HUES6 (cell line): ENCODE measurements around the gene RNF208.
A peak's percentile ranks its signal among the peaks of the same experiment; 100 is the strongest.
"Not testable (repeated sequence)": the region's sequence is repeated elsewhere in the genome, so short reads cannot be mapped to it uniquely, and the experiment has no call there.

Experiments
- H3K27ac ChIP-seq: 2 replicates; pipeline ENCODE4 v1.7.0; 2013; ENCODE audit warnings: low read depth, mild to moderate bottlenecking, low read length, inconsistent platforms
- H3K27me3 ChIP-seq: 2 replicates; pipeline ENCODE4 v1.6.1; 2013; ENCODE audit warnings: low read length; ENCODE audit not compliant: control insufficient read depth, insufficient read depth
- H3K36me3 ChIP-seq: 2 replicates; pipeline ENCODE4 v1.6.1; 2013; ENCODE audit warnings: low read length; ENCODE audit not compliant: control insufficient read depth, insufficient read depth
- H3K4me1 ChIP-seq: 2 replicates; pipeline ENCODE4 v1.6.1; 2013; ENCODE audit warnings: low read length; ENCODE audit not compliant: control insufficient read depth, insufficient read depth
- H3K4me3 ChIP-seq: 2 replicates; pipeline ENCODE4 v1.5.1; 2013; ENCODE audit warnings: low read depth, low read length
- H3K9ac ChIP-seq: one replicate; pipeline ENCODE4 v1.6.1; 2013; ENCODE audit warnings: mild to moderate bottlenecking, low read length
- H3K9me3 ChIP-seq: 2 replicates; pipeline ENCODE4 v1.6.1; 2013; ENCODE audit warnings: low read depth, low read length; ENCODE audit not compliant: control insufficient read depth, insufficient read depth

Gene RNF208

DNA sequence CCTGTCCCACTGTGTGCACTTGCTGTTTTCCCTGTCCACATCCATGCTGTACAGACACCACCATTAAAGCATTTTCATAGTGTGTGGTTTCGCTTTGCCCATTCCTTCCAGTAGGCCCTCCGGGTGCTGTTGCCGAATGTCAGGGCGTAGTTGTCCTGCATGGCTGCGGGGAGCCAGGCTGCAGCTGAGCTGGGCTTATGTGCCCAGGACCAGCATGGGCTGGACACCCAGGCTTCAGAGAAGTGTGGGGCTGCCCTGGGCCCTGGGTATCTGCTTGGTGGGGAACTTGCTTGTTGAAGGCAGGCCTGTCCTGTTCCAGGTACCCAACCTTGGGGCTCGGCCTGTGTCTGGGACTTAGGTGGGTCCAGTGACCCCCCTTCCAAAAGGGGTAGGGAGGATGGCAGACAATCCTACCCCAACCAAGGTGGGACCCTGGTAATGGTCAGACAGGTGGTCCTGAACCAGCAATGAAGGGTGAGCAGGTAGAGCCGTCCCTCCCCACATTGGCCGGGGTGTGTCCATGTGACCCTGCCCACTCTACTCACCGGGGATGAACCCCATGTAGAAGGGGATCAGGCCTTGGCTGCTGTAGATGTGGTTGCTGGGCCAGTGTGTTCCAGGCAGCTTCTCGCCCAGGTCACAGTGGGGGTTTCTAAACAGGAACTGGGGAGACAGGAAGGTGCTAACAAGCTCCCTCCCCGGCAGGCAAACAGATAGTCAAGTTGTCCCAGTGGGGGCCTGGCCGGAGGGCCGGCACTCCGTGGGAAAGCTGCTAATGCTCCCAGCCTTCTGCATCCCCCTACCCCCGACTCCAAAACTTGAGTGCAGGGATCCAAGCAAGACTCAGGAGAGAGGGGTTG, 21.8 kb upstream of the RNF208 start:
- Histone ChIP-seq H3K36me3 (peaks cover 21% of the 10 kb centered on the region), H3K9ac (peak overlapping the region; percentile 34), H3K4me1 (peaks cover 33% of the 10 kb centered on the region), H3K9me3 (no peaks in the 10 kb centered on the region), H3K27me3 (no peaks in the 10 kb centered on the region), H3K4me3 (peak overlapping the region; percentile 6; the same call in 1 of the 2 replicates), H3K27ac (no peak overlapping the region)

DNA sequence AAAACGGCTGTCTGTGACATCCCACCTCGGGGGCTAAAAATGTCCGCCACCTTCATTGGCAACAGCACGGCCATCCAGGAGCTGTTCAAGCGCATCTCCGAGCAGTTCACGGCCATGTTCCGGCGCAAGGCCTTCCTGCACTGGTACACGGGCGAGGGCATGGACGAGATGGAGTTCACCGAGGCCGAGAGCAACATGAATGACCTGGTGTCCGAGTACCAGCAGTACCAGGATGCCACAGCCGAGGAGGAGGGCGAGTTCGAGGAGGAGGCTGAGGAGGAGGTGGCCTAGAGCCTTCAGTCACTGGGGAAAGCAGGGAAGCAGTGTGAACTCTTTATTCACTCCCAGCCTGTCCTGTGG, 21.2 kb upstream of the RNF208 start:
- 0 out of 2 replicates have a peak overlapping the region, but pooled peaks have one; percentile 6 for H3K4me3 ChIP-seq
- H3K4me1 ChIP-seq = peaks cover 36% of the 10 kb centered on the region
- not testable (repeated sequence) for H3K27ac ChIP-seq, H3K27me3 ChIP-seq, H3K9me3 ChIP-seq
- H3K9ac ChIP-seq = peak overlapping the region; percentile 34
- H3K36me3 ChIP-seq = peaks cover 21% of the 10 kb centered on the region

DNA sequence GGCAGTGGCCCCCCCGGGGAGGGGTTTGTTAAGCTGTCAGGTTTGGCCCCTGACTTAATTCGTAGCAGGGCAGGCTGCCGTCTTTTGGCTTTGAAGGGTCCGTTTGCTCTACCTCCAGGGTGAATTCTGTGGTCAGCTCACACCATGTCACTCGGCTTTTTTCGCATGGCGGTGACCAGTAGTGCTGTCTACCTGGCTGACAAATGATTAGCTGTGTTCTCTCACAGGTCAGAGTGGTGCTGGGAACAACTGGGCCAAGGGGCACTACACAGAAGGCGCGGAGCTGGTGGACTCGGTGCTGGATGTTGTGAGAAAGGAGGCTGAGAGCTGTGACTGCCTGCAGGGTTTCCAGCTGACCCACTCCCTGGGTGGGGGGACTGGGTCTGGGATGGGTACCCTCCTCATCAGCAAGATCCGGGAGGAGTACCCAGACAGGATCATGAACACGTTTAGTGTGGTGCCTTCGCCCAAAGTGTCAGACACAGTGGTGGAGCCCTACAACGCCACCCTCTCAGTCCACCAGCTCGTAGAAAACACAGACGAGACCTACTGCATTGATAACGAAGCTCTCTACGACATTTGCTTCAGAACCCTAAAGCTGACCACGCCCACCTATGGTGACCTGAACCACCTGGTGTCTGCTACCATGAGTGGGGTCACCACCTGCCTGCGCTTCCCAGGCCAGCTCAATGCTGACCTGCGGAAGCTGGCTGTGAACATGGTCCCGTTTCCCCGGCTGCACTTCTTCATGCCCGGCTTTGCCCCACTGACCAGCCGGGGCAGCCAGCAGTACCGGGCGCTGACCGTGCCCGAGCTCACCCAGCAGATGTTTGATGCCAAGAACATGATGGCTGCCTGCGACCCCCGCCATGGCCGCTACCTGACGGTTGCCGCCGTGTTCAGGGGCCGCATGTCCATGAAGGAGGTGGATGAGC, 20.5 kb upstream of the RNF208 start:
- Histone ChIP-seq H3K9ac (peak overlapping the region; percentile 74), H3K27ac (no peak overlapping the region), H3K4me3 (peak overlapping the region; percentile 72), H3K36me3 (peaks cover 21% of the 10 kb centered on the region), H3K27me3 (no peaks in the 10 kb centered on the region), H3K9me3 (no peaks in the 10 kb centered on the region), H3K4me1 (peaks cover 40% of the 10 kb centered on the region)

DNA sequence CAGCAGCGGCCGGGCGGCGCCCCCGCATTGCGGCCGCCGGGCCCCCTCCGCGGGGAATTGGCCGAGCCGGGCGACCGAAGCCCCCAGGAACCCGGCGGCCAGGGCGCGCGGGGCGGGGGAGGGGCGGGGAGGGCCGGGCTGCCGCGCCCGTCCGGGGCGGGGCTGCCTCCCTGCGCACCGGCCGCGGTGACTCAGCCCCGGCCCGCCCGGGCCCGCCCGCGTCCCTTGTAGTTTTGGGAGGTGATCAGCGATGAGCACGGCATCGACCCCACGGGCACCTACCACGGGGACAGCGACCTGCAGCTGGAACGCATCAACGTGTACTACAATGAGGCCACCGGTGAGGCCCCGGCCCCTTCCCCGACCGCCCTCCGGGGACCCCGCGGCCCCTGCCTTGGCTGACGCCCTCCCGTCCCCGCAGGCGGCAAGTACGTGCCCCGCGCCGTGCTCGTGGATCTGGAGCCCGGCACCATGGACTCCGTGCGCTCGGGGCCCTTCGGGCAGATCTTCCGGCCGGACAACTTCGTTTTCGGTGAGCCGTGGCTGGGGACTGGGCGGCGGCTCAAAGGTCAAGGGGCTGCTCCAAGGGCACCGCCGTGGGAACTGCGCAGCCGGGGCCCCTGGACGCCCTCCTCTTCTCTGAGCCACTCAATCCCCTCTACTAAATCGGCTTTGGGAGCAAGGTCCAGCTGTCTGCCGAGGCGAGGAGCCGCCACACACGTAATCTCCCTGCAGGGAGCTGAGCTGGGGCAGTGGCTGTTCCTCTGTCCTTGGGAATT, 19.6 kb upstream of the RNF208 start:
- Histone ChIP-seq H3K4me3 (peak overlapping the region; percentile 72), H3K4me1 (peaks cover 46% of the 10 kb centered on the region), H3K36me3 (peaks cover 21% of the 10 kb centered on the region), H3K9ac (peak overlapping the region; percentile 74), H3K27ac (peak overlapping the region; percentile 45; the same call in 1 of the 2 replicates), H3K9me3 (no peaks in the 10 kb centered on the region), H3K27me3 (no peaks in the 10 kb centered on the region)

DNA sequence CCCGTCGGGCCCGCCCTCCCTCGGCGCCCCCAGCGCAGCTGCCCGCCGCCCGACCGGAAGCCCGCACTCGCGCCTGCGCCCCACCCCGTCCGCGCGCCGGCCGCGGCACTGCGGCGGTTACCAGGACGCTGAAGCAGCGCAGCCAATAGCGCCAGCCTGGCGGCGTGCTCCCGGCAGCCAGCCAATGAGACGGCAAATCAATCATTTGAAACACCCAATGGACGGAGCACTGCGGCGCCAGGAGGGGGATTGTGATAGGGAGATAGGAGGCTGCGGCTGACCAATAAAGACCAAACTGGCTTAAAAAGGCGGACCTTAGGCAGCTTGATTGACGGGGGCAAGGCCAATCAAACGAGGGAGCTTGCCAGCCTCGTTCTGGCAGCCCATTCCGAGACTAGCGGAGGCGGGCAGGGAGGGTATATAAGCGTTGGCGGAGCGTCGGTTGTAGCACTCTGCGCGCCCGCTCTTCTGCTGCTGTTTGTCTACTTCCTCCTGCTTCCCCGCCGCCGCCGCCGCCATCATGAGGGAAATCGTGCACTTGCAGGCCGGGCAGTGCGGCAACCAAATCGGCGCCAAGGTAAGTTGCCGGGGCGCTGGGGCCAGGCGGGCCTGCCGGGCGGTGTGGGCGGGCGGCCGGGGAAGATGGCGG, 18.9 kb upstream of the RNF208 start, which contains the start of gene TUBB4B:
Gene TUBB4B, plus strand, starts transcription at position 447 of the 649 bp plus-strand sequence. Its CDS starts 74 bp downstream, at position 521.
- Histone ChIP-seq H3K4me3 (peak within 1 kb of the TSS; percentile 83), H3K4me1 (peaks cover 51% of the 10 kb centered on the region), H3K9ac (peak within 1 kb of the TSS; percentile 93), H3K27ac (peak within 1 kb of the TSS; percentile 89; the same call in 1 of the 2 replicates), H3K27me3 (no peaks in the 10 kb centered on the region), H3K36me3 (peaks cover 21% of the 10 kb centered on the region), H3K9me3 (no peaks in the 10 kb centered on the region)

DNA sequence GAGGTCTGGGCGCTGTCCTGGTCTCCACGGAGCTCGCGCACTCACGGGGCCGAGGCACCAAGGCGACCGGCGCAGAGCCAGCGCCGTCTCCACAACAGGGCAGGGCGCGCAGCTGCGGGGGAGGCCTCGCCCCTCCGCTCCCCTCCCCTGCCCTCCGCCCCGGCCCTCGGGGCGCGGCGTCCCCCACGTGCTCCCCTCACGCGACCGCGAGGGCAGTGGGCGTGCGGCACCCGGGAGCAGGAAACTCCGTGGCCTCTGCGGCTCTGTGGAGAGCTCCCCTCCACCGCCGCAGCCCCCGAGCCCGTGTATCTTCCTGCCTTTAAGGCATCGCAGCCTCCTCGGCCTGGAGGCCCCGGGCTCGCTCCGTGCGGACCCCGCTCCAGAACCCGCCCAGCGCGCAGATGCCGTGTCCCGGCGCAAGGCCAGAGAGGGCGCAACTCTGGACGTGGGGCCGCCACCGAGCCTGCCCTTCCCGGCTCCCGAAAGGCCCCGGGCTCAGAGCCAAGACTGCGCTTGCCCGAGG, 18.3 kb upstream of the RNF208 start:
- Histone ChIP-seq H3K4me1 (peaks cover 54% of the 10 kb centered on the region), H3K27ac (peak overlapping the region; percentile 89; the same call in 1 of the 2 replicates), H3K36me3 (peaks cover 21% of the 10 kb centered on the region), H3K9ac (peak overlapping the region; percentile 93), H3K27me3 (no peaks in the 10 kb centered on the region), H3K9me3 (no peaks in the 10 kb centered on the region), H3K4me3 (peak overlapping the region; percentile 83)

DNA sequence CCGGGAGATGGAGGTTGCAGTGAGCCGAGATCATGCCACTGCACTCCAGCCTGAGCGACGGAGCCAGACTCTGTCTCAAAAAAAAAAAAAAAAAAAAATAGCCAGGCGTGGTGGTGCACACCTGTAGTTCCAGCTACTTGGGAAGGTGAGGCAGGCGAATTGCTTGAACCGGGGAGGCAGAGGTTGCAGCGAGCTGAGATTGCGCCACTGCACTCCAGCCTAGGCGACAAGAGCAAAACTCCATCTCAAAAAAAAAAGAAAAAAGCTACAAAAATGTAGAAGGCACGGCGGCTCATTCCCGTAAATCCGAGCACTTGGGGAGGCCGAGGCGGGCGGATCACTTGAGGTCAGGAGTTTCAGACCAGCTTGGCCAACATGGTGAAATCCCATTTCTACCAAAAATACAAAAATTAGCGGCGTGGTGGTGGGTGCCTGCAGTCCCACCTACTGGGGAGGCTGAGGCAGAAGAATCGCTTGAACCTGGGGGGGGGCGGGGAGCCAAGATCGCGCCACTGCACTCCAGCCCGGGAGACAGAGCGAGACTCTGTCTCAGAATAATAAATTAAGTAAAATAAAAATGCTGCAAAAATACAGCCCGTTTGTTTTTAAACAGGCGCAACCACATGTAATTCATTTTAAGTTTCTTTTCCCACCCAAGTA, 17.6 kb upstream of the RNF208 start:
- not testable (repeated sequence) for H3K27me3 ChIP-seq, H3K9me3 ChIP-seq
- peaks cover 47% of the 10 kb centered on the region for H3K4me1 ChIP-seq
- peak overlapping the region; percentile 83 for H3K4me3 ChIP-seq
- peak overlapping the region; percentile 93 for H3K9ac ChIP-seq
- peaks cover 21% of the 10 kb centered on the region for H3K36me3 ChIP-seq
- H3K27ac ChIP-seq = peak overlapping the region; percentile 89; the same call in 1 of the 2 replicates

DNA sequence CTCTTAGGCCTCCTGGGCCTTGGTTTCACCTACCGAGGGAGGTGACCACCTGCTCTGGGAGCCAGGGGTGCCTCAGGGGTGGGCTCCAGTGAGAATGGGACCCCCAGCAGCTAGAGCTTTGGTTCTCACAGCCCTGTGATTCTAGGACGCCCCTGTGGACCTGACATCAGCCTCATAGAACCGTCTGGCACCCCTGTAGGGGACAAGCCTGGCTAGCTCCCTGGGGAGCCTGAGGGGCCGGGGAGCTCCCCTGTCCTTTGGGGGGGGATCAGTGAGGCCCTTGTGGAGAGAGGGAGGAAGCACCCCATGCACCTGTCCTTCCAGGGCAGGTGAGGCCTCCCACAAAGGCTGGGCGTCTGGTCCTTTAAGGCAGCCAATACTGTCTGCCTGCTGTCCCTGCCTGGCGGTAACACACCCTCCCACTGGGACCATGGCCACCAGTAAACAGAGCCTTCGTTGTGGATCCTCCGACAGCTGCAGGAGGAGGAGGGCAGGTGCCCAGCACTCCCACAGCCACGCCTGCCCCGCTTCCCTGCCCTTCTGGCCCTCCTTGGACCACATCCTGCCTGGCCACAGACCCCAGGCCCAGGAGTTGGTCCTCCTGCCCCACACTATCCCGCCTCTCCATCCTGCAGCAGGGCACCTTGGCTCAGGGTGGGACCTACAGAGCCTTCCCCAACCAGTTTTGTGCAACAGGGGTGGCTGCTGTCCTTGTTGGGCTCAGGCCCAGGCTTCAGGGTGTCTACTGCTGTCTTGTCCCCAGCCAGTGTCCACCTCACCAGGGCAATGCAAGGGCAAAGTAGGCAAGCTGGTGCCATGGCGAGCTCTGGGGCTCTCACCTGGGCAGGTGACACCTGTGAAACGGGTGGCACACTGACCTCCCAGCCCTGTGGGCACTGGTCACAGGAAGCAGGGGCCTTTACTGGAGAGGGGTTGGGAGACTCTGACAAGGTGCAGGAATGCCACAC, 16.0 kb upstream of the RNF208 start:
- no peak overlapping the region for H3K27ac ChIP-seq
- H3K9me3 ChIP-seq = no peaks in the 10 kb centered on the region
- peaks cover 11% of the 10 kb centered on the region for H3K36me3 ChIP-seq
- no peak overlapping the region for H3K9ac ChIP-seq
- H3K4me1 ChIP-seq = peaks cover 35% of the 10 kb centered on the region
- H3K4me3 ChIP-seq = no peak overlapping the region
- H3K27me3 ChIP-seq = no peaks in the 10 kb centered on the region

DNA sequence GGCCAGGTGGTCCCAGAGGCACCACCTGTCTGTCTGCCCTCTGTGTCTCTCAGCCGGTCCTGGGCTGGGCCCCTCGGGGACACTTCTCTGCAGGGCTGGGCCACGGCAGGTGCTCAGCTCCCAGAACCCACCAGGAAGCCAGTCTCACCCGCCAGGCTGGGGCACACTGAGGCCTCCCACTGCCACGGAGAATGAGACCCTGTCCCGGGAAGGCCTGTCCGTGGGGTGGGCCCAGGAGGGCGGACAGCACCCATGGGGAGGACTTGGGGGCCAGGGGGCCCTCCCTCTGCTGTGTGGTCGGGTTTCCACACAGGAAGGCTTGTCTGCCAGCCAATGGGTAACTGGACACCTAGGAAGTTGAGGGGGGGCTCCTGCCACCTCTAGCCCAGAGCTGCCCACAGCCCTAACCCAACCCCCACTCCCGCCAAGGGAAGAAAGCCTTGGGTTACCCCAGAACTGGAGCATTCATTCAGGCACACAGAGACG, 14.9 kb upstream of the RNF208 start:
- Histone ChIP-seq H3K27ac (no peak overlapping the region), H3K9ac (no peak overlapping the region), H3K4me1 (peaks cover 26% of the 10 kb centered on the region)

More for the DNA sequence above, 14.9 kb upstream of the RNF208 start:
- Histone ChIP-seq H3K27me3 (no peaks in the 10 kb centered on the region), H3K36me3 (peaks cover under 1% of the 10 kb centered on the region), H3K4me3 (0 out of 2 replicates have a peak overlapping the region, but pooled peaks have one; percentile 20), H3K9me3 (no peaks in the 10 kb centered on the region)
